GM21723 (cell line): ENCODE results near the gene PRCP.

Source experiments
- ATAC-seq: cut with Tn5 transposase; IDR thresholded peaks from one replicate; pipeline ENCODE4 v1.9.1; 2021; ENCODE audit warnings: mild to moderate bottlenecking, moderate library complexity; ENCODE audit not compliant: unreplicated experiment

Gene PRCP

DNA sequence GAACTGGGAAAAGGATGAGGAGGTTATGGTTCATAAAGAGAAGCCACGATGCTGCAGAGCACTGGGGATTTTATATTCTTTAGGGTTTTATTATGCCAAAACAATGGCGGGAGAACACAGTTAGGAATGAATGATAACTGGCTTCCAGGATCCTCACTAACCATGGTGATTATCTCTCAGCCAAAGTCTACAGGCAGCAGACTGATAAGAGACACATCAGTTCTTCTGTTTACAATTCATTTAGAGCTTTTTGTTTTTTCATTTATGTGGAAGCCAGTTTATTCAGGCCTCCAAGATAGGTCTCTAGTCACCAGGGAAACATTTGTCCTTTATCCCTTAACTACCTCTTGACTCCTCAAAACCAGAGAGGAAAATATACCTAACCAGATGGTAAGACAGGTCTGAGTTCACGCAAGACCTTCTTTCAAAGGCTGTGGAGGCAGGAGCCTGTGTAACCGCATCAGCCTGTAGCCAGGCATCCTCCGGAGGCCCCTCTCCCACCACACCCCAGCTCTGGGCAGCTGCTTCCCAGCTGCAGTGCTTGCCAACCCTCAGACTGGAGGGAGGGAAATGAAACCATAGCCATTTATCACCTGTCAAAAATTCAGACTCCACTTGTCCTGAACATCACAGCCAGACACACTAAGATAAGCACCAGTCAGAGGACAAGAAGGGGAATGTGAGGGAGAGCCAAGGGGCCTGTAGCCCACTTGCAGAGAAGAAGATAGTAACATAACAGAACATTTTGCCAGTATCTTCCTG, 109.3 kb downstream of the PRCP start:
- no peak for ATAC-seq

DNA sequence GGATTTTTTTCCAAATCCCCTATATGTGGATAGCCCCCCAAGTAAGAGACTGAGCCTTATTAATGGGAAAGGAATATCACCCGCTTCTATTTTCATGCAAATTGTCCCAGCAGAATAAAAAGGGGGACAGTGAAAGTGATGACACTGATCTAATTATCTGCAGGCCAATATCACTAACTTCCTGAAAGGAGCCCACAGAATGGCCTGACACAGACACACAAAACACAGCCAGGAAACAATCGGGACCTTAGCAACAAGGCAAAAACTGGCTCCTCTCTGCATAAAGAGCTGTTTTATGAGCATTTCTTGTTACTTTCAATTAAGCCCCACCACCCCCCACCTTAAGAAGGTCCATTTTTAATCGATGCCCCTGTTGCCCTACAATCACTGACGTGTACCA, 112.2 kb downstream of the PRCP start:
- ATAC-seq, result no peak

DNA sequence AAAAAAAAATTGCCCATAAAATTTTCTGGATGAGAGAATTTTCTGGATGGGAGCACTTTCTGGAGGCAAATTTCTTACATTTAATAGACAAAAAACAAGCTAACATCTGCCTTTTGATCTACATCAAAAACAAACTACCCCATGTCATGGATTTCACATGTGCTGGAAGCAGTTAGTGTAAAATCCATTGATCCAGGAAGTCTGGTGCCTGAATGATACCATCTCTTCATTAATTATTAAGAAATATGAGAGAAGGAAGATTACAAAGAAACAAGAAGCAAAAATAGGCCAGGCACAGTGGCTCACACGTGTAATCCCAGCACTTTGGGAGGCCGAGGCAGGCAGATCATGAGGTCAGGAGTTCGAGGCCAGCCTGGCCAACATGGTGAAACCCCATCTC, 113.4 kb downstream of the PRCP start:
- ATAC-seq, result no peak

DNA sequence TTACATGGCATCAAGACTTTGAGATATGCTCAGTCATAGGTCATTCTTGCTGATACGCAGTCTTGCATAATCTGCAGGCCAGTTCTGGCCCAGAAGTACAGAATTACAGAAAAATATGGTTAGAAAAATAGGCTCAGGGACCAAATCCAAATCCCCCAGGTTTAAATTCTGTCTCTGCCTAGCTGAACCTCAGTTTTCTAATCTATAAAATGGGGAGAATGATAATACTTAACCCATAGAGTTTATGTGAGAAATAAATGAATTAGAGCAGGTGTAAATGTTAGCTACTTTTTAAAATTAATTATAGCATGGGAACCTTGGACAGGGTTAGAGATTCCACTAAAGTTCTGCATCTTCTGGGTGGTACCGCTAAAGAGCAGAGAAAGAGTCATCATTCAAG, 114.2 kb downstream of the PRCP start:
- ATAC-seq, result no peak

DNA sequence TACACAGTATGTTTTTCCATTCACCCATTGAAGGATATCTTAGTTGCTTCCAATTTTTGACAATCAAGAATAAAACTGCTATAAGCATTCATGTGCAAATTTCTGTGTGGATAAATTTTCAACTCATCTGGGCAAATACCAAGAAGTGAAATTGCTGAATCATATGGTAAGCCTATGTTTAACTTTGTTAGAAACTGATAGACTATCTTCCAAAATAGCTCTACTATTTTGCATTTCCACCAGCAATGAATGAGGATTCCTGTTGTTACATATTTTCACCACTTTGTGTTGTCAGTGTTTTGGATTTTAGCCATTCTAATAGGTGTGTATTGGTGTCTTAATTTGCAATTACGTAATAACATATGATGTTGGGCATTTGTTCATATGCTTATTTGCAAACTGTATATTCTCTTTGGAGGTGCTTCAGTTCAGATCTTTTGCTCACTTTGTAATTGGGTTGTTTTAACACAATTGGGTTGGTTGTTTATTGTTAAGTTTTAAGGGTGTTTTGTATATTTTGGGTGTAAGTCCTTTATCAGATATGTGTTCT, 117.3 kb downstream of the PRCP start:
- ATAC-seq, result no peak

DNA sequence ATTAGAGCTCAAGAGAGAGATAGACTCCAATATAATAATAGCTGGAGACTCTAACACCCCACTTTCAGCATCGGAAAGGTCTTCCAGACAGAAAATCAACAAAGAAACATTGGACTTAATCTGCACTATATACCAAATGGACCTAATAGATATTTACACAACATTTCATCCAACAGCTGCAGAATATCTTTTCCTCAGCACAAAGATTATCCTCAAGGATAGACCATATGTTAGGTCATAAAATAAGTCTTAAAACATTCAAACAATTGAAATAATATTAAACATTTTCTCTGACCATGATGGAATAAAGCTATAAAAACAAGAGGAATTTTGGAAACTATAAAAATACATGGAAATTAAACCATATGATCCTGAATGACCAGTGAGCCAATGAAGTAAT, 121.5 kb downstream of the PRCP start:
- no peak for ATAC-seq

DNA sequence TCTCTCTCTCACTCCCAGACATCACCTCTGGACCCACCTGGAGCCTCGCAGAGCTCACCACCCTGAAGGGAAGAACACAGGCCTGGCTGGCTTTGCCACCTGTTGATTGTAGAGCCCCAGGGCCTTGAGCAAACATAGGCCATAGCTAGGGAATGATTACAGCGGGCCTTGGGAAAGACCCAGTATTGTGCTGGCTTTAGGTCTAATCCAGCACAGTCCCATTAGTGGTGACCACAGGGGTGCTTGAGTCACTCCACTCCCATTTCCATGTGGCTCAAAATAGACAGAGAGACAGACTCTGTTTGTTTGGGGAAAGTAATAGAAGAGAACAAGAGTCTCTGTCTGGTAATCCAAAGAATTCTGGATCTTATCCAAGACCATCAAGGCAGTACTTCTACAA, 123.9 kb downstream of the PRCP start:
- no peak for ATAC-seq

DNA sequence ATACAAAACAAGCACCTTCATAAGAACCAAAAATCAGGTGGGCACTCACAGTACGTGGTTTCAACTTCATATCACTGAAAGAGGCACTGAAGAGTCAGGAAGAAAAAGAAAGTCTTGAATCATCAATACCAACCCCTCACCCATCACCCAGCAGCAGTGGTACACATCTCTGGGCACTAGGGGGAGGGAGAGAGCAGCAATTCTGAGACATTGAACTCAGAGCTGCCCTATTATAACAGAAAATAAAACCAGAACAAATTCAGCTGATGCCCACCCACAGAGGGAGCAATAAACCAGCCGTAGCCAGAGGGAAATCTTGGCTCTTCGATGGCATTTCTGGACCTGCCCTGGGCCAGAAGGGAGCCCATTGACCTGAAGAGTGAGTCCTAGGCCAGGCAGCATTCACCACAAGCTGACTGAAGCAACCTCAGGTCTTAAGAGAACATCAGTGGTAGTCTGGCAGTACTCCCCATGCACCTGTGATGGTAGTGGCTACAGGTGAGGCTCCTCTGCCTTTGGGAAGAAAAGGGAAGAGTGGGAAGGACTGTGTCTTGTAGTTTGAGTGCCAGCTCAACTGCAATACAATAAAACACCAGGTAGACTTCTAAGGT, 124.4 kb downstream of the PRCP start:
- peak; percentile 99 for ATAC-seq

DNA sequence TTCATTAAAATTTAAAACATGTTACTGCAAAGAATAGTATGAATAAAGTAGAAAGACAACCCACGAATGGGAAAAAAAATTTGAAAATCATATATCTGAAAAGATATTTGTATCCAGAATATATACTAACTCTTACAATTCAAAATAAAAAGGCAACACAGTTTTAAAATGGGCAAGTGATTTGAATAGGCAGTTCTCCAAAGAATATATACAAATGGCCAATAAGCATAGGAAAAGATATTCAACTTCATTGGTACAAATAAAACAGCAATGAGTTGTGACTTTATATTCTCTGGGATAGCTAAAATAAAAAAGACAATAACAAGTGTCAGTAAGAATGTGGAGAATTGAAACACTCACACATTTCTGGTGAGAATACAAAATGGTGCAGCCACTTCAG, 125.0 kb downstream of the PRCP start:
- ATAC-seq, result no peak
